NCI-H510A treated with DMSO at 0.1 percent for 48 hours (cell line): ENCODE data around the gene OASL.

ENCODE experiments used
- DNase-seq: peaks from one replicate; lab custom pipeline; 2025; lab: John Stamatoyannopoulos, UW

Gene OASL

DNA sequence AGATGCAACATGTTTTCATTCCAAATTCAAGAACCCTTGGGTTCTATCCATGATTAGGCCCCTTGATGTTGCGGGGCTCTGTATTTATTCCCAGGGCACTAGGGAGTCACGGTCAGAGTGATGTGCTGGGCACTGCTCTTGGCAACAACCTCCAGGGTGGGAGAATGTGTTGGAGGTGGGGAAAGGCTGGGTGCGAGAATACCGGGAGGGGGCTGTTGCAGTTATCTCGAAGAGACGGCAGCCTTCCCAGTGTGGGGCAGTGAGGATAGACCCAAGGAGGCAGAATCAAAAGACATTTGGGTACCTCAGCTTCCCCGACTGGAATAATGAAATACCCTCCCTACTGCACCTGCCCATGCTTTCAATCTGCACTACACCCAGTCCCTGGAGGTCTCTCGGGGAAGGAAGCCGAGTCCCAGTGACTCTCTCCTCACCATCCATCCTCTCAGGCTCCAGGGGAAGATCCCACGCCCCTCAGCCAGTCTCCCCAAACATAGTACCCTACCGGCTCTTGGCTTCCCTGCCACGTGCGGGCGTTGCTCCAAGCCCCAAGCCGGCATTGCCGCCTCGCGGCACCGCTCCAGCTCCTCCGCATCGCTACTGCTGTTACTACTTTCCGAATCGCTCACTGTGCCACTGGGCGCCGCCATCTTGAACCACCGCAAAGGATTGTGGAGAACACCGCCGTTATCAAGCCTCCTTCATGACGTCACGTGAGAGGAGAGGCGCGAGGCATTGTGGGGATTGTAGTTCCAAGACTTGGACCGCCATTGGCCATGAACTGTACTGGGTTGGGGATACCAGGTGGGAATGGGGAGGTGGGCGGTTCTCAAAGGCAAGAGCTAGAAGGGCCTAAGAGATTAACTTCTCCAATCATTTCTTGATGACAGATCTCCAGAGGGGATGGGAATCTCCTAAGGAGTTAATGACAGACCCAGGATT lies 22.9 kb downstream of the OASL start, which contains the start of gene C12orf43:
C12orf43 (minus strand) TSS at position 663 of the 942 bp plus-strand sequence; CDS start at position 650, 13 bp downstream.
- DNase-seq, result peak; percentile 96

DNA sequence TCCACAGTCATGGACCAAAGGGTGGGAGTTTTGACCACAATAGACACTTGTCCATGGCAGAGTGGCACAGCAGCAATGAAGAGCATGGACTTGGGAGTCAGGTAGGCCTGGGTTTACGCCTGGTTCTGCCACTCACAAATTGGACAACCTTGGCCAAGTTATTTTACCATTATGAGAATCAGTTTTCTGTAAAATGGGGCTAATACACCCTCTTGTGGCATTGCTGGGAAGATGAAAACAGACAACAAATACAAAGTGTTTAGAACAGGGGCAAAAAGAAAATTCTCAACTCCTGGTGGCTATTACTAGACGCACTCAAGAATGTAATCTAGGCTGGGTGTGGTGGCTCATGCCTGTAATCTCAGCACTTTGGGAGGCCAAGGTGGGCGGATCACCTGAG lies 25.3 kb downstream of the OASL start:
- no peak for DNase-seq

DNA sequence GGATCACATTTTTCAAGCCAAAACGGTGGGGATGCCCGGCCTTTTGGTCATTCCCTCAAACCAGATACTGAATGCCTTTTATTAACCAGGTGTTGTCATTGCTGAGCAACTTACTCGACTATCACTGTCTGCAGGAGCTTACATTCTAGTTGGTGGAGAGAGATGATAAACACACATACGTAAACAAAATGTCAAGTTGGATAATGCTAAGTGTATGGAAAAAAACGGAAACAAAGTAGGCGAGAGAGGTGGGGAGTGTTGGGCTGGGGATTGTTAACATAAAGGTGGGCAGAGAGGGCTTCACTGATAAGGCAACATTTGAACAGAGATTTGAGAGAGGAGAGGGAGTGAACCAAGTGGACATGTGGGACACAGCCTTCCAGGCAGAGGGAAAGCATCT lies 27.2 kb downstream of the OASL start:
- DNase-seq, result no peak

DNA sequence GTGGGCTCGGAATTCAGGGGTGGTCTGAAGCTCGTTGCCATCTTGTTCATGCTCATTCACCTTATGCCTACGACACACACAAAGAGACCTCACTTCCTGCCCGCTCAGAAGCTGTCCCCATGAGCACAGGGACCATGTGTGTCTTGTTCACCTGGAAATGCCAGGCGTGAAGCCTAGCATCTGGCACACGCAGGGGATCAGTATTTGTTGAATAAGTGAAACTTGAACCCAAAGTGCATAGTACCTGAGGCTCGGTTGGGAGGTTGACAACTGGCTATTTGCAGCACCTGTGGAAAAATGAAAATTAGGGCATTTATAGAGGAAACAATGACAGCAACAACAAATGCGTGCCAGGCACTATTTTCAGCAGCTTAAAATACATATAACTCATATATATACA lies 28.2 kb downstream of the OASL start:
- DNase-seq, result no peak

DNA sequence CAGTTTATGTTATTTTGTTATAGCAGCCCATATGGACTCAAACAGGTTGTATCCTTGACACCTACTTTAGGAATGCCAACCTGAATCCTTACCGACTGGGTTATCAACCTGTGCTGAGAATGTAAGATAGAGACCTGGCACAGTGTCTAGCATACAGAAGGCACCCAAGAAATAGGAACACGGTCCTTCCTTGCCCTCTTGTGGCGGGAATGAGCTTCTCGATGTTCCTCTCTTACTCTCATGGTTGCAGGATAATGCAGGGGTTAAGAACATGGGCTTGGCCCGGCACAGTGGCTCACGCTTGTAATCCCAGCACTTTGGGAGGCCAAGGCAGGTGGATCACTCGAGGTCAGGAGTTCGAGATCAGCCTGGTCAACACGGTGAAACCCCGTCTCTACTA lies 29.3 kb downstream of the OASL start:
- peak; percentile 60 for DNase-seq

DNA sequence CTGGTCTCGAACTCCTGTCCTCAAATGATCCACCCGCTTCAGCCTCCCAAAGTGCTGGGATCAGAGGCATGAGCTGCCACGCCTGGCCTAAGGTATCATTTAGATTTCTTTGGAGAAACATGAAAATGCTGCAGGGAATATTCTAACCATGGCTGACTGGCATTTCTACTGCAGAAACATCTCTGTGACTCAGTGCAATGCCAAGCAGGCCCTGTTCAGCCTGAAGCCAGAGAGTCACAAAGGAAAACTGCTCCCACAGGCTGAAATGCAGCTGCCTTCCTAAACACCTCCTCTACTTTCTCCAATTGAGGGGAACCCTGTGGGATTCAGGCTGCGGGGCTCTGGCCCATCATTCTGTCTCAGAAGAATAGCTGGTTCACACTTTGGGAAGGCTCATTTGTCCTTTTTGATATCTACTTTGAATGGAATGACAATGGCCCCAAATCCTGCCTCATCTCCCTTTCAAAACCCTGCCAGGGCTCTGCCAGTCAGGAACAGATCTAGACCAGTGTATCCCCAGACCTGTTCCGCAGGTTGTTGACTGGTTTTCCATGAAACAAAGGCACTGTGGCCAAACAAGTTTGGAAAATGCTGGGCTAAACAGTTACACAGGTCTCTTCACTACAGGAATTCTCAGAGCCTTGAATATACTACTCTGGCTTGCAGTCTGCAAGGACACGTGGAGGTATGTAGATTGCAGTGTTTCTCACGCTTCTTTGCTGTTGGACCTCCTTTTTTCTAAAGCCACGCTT lies 30.5 kb downstream of the OASL start:
- DNase-seq, result no peak

DNA sequence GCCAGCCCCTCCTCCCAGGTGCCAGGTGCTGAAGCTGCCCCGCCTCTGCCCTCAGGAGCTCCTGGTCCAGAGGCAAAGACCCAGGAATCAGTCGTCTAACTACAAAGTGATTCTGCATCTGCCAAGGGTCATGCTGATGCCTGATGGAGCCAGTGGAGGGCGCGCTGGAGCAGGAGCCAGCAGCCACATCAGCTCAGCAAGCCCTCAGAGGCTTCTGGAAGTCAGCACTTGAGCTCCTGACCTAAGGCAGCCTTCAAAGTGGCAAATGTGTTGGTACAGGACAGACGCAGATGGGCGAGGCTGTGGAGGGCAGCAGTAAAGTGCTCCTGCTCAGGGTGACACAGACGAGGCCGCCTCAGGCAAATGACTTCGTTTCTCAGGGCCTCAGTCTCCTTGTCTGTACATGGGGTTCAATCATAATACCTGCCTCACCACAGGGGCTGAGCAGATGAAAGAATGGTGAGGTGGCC lies 33.7 kb downstream of the OASL start:
- peak; percentile 77 for DNase-seq

DNA sequence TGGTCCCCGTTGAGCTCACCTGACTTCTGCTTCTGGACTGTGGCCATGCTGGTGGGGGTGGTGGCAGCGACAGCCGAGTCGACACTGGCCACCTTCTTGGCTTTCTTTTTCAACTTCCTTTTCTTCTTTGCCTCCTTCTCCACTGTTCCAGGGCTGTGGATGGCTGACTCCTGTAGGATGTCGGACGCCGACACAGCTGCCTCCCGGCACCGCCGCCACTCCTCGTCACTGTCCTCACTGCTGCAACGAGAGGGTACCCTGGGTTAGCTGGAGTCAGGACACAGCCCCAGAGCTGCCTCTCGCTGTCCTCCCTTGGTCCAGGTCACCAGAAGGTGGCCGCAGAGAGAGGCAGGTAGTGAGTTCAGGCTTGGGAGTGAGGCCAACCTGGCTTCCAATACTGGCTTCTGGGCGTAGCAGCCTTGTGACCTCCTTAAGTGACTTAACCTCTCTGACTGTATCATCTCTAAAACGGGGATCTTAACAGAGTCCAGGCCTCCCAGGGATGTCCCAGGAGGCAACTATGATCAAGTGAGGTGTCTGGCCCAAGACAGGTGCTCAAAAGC lies 34.7 kb downstream of the OASL start:
- DNase-seq, result no peak

DNA sequence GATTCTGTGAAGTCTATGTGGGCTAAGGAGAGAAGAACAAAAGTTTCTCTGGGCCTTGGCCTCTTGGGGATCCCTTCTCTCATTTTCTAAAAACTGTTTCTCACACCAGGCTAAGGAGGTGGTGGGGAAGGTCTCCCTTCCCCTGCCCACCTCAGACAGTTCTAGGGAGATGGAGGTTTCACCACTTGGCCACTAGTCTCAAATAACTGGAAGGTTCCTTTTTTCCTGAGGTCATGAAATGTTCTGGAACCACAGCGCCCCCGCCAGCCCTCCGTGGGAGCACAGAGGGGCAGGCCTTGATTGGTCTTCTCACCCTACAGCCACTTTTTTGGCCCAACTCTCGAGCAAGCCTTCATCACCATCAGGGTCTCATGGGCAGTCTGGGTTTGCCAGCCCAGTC lies 35.4 kb downstream of the OASL start:
- no peak for DNase-seq

DNA sequence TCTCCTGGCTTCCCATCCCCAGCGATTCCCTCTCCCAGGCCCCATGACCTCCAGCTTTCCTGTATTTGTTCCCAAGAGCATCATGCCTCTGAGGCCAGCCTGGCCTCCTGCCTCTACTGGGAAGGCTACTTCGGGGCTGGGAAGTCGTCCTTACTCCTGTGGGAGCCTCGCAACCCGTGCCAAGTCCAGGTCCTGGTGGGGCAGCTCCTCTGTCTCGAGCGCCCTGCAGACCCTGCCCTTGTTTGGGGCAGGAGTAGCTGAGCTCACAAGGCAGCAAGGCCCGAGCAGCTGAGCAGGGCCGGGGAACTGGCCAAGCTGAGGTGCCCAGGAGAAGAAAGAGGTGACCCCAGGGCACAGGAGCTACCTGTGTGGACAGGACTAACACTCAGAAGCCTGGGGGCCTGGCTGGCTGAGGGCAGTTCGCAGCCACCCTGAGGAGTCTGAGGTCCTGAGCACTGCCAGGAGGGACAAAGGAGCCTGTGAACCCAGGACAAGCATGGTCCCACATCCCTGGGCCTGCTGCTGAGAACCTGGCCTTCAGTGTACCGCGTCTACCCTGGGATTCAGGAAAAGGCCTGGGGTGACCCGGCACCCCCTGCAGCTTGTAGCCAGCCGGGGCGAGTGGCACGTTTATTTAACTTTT lies 37.1 kb downstream of the OASL start:
- DNase-seq, result no peak

DNA sequence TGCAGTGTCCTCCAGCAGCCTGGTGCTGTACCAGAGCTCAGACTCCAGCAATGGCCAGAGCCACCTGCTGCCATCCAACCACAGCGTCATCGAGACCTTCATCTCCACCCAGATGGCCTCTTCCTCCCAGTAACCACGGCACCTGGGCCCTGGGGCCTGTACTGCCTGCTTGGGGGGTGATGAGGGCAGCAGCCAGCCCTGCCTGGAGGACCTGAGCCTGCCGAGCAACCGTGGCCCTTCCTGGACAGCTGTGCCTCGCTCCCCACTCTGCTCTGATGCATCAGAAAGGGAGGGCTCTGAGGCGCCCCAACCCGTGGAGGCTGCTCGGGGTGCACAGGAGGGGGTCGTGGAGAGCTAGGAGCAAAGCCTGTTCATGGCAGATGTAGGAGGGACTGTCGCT lies 38.0 kb downstream of the OASL start:
- no peak for DNase-seq

DNA sequence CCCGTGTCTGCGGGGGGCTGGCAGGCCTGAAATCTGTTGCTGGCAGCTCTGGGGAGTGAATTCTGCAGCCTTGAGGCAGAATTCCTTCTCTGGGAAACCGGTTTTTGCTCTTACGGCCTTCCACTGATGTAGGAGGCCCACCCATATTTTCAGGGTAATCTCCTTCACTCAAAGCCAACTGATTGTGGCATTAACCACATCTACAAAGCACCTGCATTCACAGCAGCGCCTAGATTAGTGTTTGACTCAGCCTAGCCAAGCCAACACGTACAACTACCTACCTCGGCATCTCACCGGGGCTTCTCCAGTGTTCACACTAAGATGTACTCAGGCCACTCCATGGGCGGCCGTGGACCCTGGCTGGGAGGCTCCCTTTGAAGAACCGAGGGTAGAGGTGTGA lies 38.5 kb downstream of the OASL start:
- DNase-seq, result no peak

DNA sequence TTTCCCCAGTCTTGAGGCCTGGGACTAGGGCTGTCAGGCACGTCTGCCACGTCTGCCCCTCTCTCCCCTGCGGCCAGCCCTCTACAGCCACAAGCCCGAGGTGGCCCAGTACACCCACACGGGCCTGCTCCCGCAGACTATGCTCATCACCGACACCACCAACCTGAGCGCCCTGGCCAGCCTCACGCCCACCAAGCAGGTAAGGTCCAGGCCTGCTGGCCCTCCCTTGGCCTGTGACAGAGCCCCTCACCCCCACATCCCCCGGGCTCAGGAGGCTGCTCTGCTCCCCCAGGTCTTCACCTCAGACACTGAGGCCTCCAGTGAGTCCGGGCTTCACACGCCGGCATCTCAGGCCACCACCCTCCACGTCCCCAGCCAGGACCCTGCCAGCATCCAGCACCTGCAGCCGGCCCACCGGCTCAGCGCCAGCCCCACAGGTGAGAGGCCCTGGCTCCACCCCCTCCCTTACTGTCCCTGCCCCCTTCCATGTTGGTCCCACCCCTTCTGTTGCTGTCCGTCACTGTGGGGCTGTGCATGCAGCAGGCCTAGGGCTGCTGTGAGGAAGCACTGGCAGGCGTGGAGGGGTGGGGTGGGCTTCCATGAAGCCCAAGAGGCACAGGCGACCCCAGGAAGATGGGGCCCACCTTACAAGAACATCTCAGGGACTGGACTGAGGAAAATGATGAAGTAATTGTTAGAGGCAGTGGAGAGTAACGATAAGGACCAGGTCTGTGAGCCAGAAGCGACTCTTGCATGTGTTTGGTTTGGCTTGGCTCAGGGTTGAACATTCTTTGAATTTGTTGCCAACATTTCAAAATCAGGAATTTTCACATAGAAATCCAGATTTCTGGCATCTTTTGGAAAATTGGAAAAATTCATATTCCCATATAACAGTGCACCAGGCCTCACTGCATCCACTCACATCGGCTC lies 39.6 kb downstream of the OASL start:
- no peak for DNase-seq

DNA sequence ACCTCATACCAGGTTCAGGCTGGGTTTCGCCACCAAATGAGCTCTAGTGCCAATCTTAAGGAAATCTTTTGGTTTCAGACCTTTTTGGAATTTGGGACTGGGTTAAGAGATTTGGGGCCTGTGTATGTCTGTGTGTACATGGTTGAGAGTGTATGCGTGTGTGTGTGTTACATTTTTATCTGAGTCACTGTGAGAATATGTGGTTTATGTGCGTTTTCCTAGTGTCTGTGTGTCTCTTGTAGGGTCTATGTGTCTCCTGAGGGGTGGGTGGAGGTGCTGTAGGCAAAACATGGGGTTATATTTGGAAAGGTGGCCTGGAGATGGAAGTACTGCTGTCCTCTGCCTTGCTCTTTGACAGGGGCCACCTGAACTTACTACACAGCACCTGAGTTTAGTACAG lies 40.6 kb downstream of the OASL start:
- no peak for DNase-seq

DNA sequence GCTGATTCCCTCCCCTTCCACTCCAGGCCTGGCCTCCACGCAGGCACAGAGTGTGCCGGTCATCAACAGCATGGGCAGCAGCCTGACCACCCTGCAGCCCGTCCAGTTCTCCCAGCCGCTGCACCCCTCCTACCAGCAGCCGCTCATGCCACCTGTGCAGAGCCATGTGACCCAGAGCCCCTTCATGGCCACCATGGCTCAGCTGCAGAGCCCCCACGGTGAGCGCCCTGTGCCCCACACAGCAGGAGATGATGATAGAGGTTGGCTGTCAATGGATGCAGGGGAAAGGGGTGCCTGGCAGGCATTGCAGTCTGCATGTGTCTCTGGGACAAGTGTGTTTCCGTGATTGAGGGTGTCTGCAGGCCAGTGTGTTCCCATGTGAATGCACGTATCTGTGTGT lies 41.6 kb downstream of the OASL start:
- DNase-seq, result no peak

DNA sequence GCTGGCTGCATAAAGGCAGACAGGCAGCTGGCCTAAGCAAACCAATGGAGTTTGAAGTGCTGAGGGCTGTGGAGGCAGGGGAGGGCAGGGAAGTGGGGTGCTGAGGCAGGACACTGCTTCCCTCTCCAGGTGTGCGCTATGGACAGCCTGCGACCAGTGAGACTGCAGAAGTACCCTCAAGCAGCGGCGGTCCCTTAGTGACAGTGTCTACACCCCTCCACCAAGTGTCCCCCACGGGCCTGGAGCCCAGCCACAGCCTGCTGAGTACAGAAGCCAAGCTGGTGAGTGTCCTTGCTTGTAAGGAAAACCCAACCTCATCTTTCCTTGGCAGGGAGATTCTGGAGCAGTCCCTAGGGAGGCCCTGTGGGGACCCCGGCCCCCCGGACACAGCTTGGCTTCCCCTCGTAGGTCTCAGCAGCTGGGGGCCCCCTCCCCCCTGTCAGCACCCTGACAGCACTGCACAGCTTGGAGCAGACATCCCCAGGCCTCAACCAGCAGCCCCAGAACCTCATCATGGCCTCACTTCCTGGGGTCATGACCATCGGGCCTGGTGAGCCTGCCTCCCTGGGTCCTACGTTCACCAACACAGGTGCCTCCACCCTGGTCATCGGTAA lies 42.8 kb downstream of the OASL start:
- DNase-seq, result no peak

DNA sequence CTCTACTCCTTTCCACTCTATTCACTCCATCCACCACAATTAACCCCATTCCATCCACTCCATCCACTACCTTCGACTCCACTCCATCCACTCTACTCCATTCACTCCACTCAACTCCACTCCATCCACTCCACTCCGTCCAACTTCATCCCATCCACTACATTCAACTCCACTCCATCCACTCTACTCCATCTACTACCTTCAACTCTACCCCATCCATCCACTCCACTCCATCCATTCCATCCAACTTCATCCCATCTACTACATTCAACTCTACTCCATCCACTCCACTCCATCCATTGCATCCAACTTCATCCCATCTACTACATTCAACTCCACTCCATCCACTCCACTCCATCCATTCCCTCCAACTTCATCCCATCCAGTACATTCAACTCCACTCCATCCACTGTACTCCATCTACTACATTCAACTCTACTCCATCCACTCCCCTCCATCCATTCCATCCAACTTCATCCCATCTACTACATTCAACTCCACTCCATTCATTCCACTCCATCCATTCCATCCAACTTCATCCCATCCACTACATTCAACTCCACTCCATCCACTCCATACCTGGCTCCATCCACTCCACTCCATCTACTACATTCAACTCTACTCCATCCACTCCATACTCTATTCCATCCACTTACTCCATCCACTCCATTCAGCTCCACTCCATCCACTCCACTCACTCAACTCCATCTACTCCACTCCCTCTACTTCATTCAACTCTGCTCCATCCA lies 44.3 kb downstream of the OASL start:
- DNase-seq, result no peak

DNA sequence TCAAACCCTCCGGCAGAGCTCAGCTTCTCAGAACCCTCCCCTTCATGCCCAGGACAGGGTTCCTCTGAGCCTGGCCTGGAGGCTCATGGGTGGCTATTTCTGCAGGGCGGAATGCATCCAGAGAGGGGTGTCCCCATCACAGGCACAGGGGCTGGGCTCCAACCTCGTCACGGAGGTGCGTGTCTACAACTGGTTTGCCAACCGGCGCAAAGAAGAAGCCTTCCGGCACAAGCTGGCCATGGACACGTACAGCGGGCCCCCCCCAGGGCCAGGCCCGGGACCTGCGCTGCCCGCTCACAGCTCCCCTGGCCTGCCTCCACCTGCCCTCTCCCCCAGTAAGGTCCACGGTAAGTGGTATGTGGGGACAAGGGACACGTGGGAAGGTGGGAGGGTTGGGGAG lies 45.0 kb downstream of the OASL start:
- DNase-seq, result no peak

DNA sequence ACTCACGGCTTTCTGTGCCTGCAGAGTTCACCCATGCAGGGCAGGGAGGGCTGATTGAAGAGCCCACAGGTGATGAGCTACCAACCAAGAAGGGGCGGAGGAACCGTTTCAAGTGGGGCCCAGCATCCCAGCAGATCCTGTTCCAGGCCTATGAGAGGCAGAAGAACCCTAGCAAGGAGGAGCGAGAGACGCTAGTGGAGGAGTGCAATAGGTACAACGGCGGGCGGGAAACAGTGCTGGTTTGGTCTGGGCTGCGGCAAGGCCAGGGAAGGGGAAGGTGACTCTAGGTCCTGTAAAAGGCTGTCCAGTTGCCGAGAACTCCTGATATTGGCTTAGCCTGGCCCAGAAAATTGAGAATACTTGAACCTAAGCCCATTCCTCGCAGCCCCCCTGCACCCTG lies 45.5 kb downstream of the OASL start:
- DNase-seq, result no peak

DNA sequence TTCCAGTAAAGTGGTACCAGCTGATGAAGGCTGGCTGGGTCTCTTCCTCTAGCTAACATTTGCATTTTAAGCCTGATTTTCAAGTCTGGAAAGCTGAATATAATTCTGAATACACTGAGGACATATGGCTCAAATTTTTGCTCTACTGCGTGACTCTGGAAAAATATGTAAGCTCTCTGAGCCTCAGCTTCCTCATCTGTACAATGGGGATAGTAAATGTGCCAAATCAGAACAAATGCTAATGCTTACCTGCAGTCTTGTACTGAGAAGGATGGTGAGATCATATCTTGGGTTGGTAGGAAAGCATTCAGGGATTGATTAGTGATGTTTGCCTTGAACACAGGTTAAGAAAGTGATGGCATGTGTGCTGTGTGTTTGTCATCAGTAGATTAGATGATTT lies 46.1 kb downstream of the OASL start:
- no peak for DNase-seq
